ENCODE data around the gene CCN2. TPM values are rescaled to one million over a fixed set of nuclear protein-coding genes. Genes with fewer than 3 reads are reported as not detected.

CCN2 gene
- total RNA-seq, 1 donor from 2014 or later = 683 TPM

DNA sequence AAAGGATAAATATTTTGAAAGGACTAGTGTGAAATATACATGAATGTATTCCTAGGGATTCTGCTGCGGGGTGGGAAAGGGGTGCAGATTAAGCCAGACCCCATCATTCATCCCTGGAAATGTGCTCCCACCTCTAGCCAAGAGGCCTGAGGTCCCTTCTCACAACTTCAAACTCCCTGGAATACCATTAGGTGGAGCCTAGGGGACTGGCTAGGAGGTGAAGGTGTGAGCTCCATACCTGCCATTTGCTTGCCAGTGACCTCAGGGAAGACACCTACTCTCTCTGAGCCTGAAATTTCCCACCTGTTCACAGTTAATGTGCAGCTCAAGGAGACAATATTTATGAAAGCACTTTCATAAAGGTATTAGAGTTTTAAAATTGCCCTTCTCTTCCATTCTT, 4.7 kb upstream of the CCN2 start:
- no peak overlapping the region for H3K4me3 Mint-ChIP-seq
- H3K4me1 Mint-ChIP-seq = peaks cover 43% of the 10 kb centered on the region
- H3K27me3 Mint-ChIP-seq (ENCODE audit: low read depth) = no peaks in the 10 kb centered on the region
- no peak for DNase-seq (ENCODE audit: low spot score in 2 of 2, unreplicated experiment in 2 of 2)
- peak overlapping the region; percentile 95 for H3K27ac Mint-ChIP-seq
- no peaks in the 10 kb centered on the region for H3K36me3 Mint-ChIP-seq
- no peaks in the 10 kb centered on the region for H3K9me3 Mint-ChIP-seq
- TF ChIP-seq CTCF (IDR thresholded peaks at IDR 0.05; ENCODE audit: unreplicated experiment) = no peak

- Mint-ChIP-seq H3K27me3 (ENCODE audit: low read depth) (no peaks in the 10 kb centered on the region), H3K36me3 (no peaks in the 10 kb centered on the region), H3K4me1 (peaks cover 46% of the 10 kb centered on the region), H3K9me3 (no peaks in the 10 kb centered on the region), H3K27ac (peak overlapping the region; percentile 95), H3K4me3 (no peak overlapping the region)
- no peak for TF ChIP-seq CTCF (IDR thresholded peaks at IDR 0.05; ENCODE audit: unreplicated experiment)
- no peak for DNase-seq (ENCODE audit: low spot score in 2 of 2, unreplicated experiment in 2 of 2)
Measured at GRCh38 chr6:131955192-131955591, 4.0 kb upstream of the CCN2 start.

GRCh38 chr6:131954775-131955107, 3.6 kb upstream of the CCN2 start:
- H3K4me1 Mint-ChIP-seq = peaks cover 51% of the 10 kb centered on the region
- DNase-seq (ENCODE audit: low spot score in 2 of 2, unreplicated experiment in 2 of 2) = peak; percentile 47 to 69
- H3K27me3 Mint-ChIP-seq (ENCODE audit: low read depth) = no peaks in the 10 kb centered on the region
- H3K36me3 Mint-ChIP-seq = no peaks in the 10 kb centered on the region
- peak overlapping the region; percentile 6 for H3K4me3 Mint-ChIP-seq
- no peak for TF ChIP-seq CTCF (IDR thresholded peaks at IDR 0.05; ENCODE audit: unreplicated experiment)
- H3K9me3 Mint-ChIP-seq = no peaks in the 10 kb centered on the region
- H3K27ac Mint-ChIP-seq = peak overlapping the region; percentile 95

DNA sequence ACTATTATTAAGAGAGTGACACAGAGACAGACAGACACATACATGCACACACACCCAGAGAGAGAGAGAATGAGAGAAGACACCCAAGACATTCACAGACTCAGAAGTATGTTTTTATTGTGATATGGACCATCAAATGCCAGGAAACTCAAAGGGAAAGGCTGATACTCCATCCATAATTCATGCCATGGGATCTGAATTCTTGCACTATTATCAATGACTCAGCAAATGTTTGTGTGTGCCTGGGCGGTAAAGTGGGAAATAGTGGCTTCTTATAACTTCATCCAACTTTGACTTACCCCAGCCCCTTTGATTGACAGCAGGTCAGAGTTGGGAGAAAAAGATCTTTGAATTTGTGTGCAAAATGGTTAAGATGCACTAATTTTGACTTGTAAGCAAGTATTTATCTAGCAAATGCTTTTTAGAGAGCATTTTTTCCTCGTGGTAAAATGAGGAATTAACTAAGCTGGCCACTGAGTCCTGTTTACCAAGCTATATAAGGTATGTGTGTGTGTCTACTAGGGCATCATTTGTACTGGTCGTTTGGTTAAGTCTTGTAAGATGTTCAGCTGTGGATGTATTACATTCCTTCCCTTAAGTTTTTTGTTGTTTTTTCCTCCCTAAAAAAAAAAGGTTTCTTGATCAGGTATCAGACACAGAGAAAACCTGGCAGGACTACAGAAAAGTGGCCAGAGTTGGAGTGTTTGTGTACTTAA, 3.0 kb upstream of the CCN2 start:
- H3K4me3 Mint-ChIP-seq = peak overlapping the region; percentile 6
- DNase-seq (ENCODE audit: low spot score in 2 of 2, unreplicated experiment in 2 of 2) = no peak
- TF ChIP-seq CTCF (IDR thresholded peaks at IDR 0.05; ENCODE audit: unreplicated experiment) = no peak
- H3K27me3 Mint-ChIP-seq (ENCODE audit: low read depth) = no peaks in the 10 kb centered on the region
- peaks cover 56% of the 10 kb centered on the region for H3K4me1 Mint-ChIP-seq
- peaks cover 5% of the 10 kb centered on the region for H3K36me3 Mint-ChIP-seq
- no peaks in the 10 kb centered on the region for H3K9me3 Mint-ChIP-seq
- peak overlapping the region; percentile 95 for H3K27ac Mint-ChIP-seq

- TF ChIP-seq CTCF (IDR thresholded peaks at IDR 0.05; ENCODE audit: unreplicated experiment) = no peak
- no peaks in the 10 kb centered on the region for H3K9me3 Mint-ChIP-seq
- peaks cover 64% of the 10 kb centered on the region for H3K4me1 Mint-ChIP-seq
- peak overlapping the region; percentile 82 for H3K27ac Mint-ChIP-seq
- no peaks in the 10 kb centered on the region for H3K27me3 Mint-ChIP-seq (ENCODE audit: low read depth)
- H3K4me3 Mint-ChIP-seq = no peak overlapping the region
- DNase-seq (ENCODE audit: low spot score in 2 of 2, unreplicated experiment in 2 of 2) = no peak
- peaks cover 7% of the 10 kb centered on the region for H3K36me3 Mint-ChIP-seq
Measured at GRCh38 chr6:131952886-131953509, 1.8 kb upstream of the CCN2 start.
